CD14-positive monocyte (primary cell): ENCODE measurements around the gene SLFN12L. TPM values are rescaled to one million over a fixed set of nuclear protein-coding genes. Genes with fewer than 3 reads are reported as not detected.

Experiments
- DNase-seq, 3 donors: peaks; one replicate each; pipeline ENCODE4 v3.0.0-alpha.2; 2011 to 2022
- H2AFZ ChIP-seq: 2 replicates; pipeline ENCODE4 v1.6.0; 2012; ENCODE audit warnings: mild to moderate bottlenecking, low read depth, low read length, inconsistent platforms; ENCODE audit not compliant: insufficient read depth, poor library complexity, severe bottlenecking
- H3K27ac ChIP-seq, 2 donors: 1 replicate in 1 of 2; 2 replicates in 1 of 2; pipeline ENCODE4 v1.5.1; 2012 to 2013; ENCODE audit warnings: low read length in 2 of 2, control low read depth in 1 of 2, inconsistent platforms in 1 of 2, low read depth in 1 of 2, mild to moderate bottlenecking in 1 of 2
- H3K27me3 ChIP-seq, 2 donors: one replicate each; pipeline versions ENCODE4 v1.6.0 to v1.6.1; 2011 to 2013; ENCODE audit warnings: low read length in 2 of 2; ENCODE audit not compliant: control insufficient read depth in 2 of 2, insufficient read depth in 2 of 2
- H3K36me3 ChIP-seq, 2 donors: replicated peaks in 1 of 2; 1 replicate in 1 of 2; 2 replicates in 1 of 2; pipeline versions ENCODE4 v1.5.1 to v1.6.1; 2012 to 2013; ENCODE audit warnings: low read length in 2 of 2, control low read depth in 1 of 2, inconsistent platforms in 1 of 2, mild to moderate bottlenecking in 1 of 2; ENCODE audit not compliant: insufficient read depth in 2 of 2, control insufficient read depth in 1 of 2
- H3K4me1 ChIP-seq, 2 donors: 1 replicate in 1 of 2; 2 replicates in 1 of 2; pipeline versions ENCODE4 v1.5.1 to v1.6.1; 2012 to 2013; ENCODE audit warnings: low read length in 2 of 2, control low read depth in 1 of 2, inconsistent platforms in 1 of 2, mild to moderate bottlenecking in 1 of 2, moderate library complexity in 1 of 2; ENCODE audit not compliant: insufficient read depth in 2 of 2, control insufficient read depth in 1 of 2
- H3K4me2 ChIP-seq: replicated peaks from 2 replicates; pipeline ENCODE3; 2012; ENCODE audit warnings: low read length, moderate library complexity, mild to moderate bottlenecking; ENCODE audit not compliant: poor library complexity, severe bottlenecking; ENCODE audit errors: extremely low read depth
- H3K4me3 ChIP-seq, 3 experiments: fragments of 200-600 bp in 1 of 3; sonication (generic) in 1 of 3; replicated peaks in 1 of 3; 1 replicate in 2 of 3; 2 replicates in 1 of 3; pipeline ENCODE4 v1.5.1; 2011 to 2013; ENCODE audit warnings: low read length in 3 of 3, mild to moderate bottlenecking in 3 of 3, control low read depth in 2 of 3, low read depth in 2 of 3, inconsistent platforms in 1 of 3, moderate library complexity in 1 of 3
- H3K79me2 ChIP-seq: 2 replicates; pipeline ENCODE4 v1.6.0; 2012; ENCODE audit warnings: mild to moderate bottlenecking, control low read depth, inconsistent platforms, low read length, moderate library complexity; ENCODE audit not compliant: insufficient read depth
- H3K9ac ChIP-seq: 2 replicates; pipeline ENCODE4 v1.6.0; 2017; ENCODE audit warnings: low read length, mild to moderate bottlenecking; ENCODE audit not compliant: insufficient read depth, poor library complexity, severe bottlenecking
- H3K9me3 ChIP-seq, 2 donors: replicated peaks in 1 of 2; 1 replicate in 1 of 2; 2 replicates in 1 of 2; pipeline versions ENCODE4 v1.5.1 to v1.6.1; 2012 to 2013; ENCODE audit warnings: low read length in 2 of 2, control low read depth in 1 of 2; ENCODE audit not compliant: control insufficient read depth in 1 of 2, insufficient read depth in 1 of 2
- H4K20me1 ChIP-seq: 2 replicates; pipeline ENCODE4 v1.6.0; 2012; ENCODE audit warnings: mild to moderate bottlenecking, low read length, control low read depth, moderate library complexity; ENCODE audit not compliant: insufficient read depth
- H3K27ac Mint-ChIP-seq, 7 donors: one replicate each; pipeline ENCODE4 v1.8.0; 2020; ENCODE audit warnings: mild to moderate bottlenecking in 7 of 7, mixed read lengths in 7 of 7, moderate library complexity in 6 of 7, inconsistent platforms in 2 of 7
- H3K27me3 Mint-ChIP-seq, 3 donors: one replicate each; pipeline ENCODE4 v1.8.0; 2021 to 2022; ENCODE audit warnings: low read depth in 3 of 3, mild to moderate bottlenecking in 3 of 3, mixed read lengths in 3 of 3, moderate library complexity in 3 of 3, inconsistent platforms in 1 of 3
- H3K36me3 Mint-ChIP-seq, 2 donors: one replicate each; pipeline ENCODE4 v1.8.0; 2020; ENCODE audit warnings: mixed read lengths in 2 of 2, inconsistent platforms in 1 of 2, mild to moderate bottlenecking in 1 of 2
- H3K4me1 Mint-ChIP-seq: one replicate; pipeline ENCODE4 v1.8.0; 2020; ENCODE audit warnings: mild to moderate bottlenecking, mixed read lengths
- H3K4me3 Mint-ChIP-seq, 2 donors: one replicate each; pipeline ENCODE4 v1.8.0; 2020; ENCODE audit warnings: mild to moderate bottlenecking in 2 of 2, mixed read lengths in 2 of 2, moderate library complexity in 1 of 2
- H3K9me3 Mint-ChIP-seq, 7 donors: one replicate each; pipeline ENCODE4 v1.8.0; 2020 to 2022; ENCODE audit warnings: mixed read lengths in 7 of 7, mild to moderate bottlenecking in 6 of 7, moderate library complexity in 6 of 7, inconsistent platforms in 2 of 7
- WGBS: methylation state at CpG from one replicate; pipeline ENCODE4 v1.1.5; 2013; ENCODE audit warnings: missing lambda C conversion rate; ENCODE audit not compliant: insufficient coverage; 5-methylcytosine and 5-hydroxymethylcytosine counted together
- intact Hi-C, 2 donors: fragments of 100-400 bp; cut with micrococcal nuclease; formaldehyde crosslinking; loops; one replicate each; pipeline versions ENCODE4 v1.15.0 to v1.15.1; 2023
- polyA plus RNA-seq, 3 donors: library from polyadenylated mRNA; depleted of rRNA in 1 of 3; unstranded in 2 of 3; stranded (reverse) in 1 of 3; fragments of 300-500 nt in 2 of 3; fragments of >200 nt in 1 of 3; fragmentation: Illumina TruSeq in 2 of 3; gene quantifications; 1 replicate in 2 of 3; 2 replicates in 1 of 3; pipeline ENCODE4 v1.2.3, GENCODE V29; 2012 to 2021
- TF ChIP-seq, protein P1 (sequence below): fragments of 200-600 bp; IDR thresholded peaks from one replicate; pipeline ENCODE4 v1.8.0; 2022; ENCODE audit warnings: antibody characterized with exemption, mild to moderate bottlenecking

Gene SLFN12L
- polyA plus RNA-seq, 3 donors, result 0.14 to 0.25 (median 0.24) TPM

DNA sequence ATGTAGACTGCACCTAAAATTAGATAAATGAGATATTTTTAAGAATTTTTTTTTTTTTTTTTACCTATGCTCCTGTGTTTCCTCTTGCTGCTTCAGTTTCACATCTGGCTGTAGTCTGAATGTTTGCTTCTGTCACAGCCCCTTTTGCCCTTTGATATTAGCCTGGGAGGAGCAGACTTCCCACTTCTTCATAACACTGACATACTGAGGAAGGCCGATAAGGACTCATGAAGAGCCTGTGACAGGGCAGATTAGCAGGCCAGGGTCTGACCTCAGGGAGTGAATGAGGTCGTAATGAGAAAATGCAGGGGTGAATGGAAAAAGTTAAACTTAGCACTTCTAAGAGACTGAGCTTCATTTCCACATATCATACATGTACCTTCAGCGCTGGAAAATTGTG lies 23.2 kb upstream of the SLFN12L start, which contains the start of gene SLFN14:
SLFN14 (minus strand) TSS at position 117 of the 400 bp plus-strand sequence. CDS start 2,757 bp downstream, outside the sequence.
- intact Hi-C loops, result no loop called here
- H3K27ac Mint-ChIP-seq, result no peak within 1 kb of the TSS

GRCh38 chr17:35559495-35560210 lies 22.2 kb upstream of the SLFN12L start:
- no peak overlapping the region for H3K4me3 Mint-ChIP-seq
- H3K27me3 Mint-ChIP-seq, result peaks cover 1 to 5% (median 5%) of the 10 kb centered on the region in 3 donors
- no peak overlapping the region for H3K4me3 ChIP-seq
- H3K9me3 Mint-ChIP-seq, result no peaks in the 10 kb centered on the region
- no peaks in the 10 kb centered on the region for H3K36me3 Mint-ChIP-seq
- H3K9ac ChIP-seq, result no peak overlapping the region
- no peak for DNase-seq
- WGBS, result no CpG with 5 or more reads among the region's 2 CpGs
- H3K9me3 ChIP-seq, result no peaks in the 10 kb centered on the region
- no peaks in the 10 kb centered on the region for H3K27me3 ChIP-seq
- intact Hi-C loops, result no loop called here
- H3K27ac Mint-ChIP-seq, result no peak overlapping the region
- H3K4me1 Mint-ChIP-seq, result peaks cover 9% of the 10 kb centered on the region
- TF ChIP-seq, protein P1, sequence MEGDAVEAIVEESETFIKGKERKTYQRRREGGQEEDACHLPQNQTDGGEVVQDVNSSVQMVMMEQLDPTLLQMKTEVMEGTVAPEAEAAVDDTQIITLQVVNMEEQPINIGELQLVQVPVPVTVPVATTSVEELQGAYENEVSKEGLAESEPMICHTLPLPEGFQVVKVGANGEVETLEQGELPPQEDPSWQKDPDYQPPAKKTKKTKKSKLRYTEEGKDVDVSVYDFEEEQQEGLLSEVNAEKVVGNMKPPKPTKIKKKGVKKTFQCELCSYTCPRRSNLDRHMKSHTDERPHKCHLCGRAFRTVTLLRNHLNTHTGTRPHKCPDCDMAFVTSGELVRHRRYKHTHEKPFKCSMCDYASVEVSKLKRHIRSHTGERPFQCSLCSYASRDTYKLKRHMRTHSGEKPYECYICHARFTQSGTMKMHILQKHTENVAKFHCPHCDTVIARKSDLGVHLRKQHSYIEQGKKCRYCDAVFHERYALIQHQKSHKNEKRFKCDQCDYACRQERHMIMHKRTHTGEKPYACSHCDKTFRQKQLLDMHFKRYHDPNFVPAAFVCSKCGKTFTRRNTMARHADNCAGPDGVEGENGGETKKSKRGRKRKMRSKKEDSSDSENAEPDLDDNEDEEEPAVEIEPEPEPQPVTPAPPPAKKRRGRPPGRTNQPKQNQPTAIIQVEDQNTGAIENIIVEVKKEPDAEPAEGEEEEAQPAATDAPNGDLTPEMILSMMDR, result no peak
- no peak overlapping the region for H3K4me2 ChIP-seq
- H4K20me1 ChIP-seq, result no peaks in the 10 kb centered on the region
- H3K4me1 ChIP-seq, result no peaks in the 10 kb centered on the region
- H3K79me2 ChIP-seq, result no peaks in the 10 kb centered on the region
- no peaks in the 10 kb centered on the region for H3K36me3 ChIP-seq
- H2AFZ ChIP-seq, result no peak overlapping the region
- no peak overlapping the region for H3K27ac ChIP-seq

More for the DNA sequence above, 23.2 kb upstream of the SLFN12L start, which contains the start of gene SLFN14:
- WGBS, result no CpG with 5 or more reads among the region's 3 CpGs
- Histone ChIP-seq H3K9me3 (no peaks in the 10 kb centered on the region), H4K20me1 (no peaks in the 10 kb centered on the region), H3K27ac (no peak within 1 kb of the TSS), H3K4me1 (no peaks in the 10 kb centered on the region), H2AFZ (no peak within 1 kb of the TSS), H3K9ac (no peak within 1 kb of the TSS), H3K27me3 (no peaks in the 10 kb centered on the region), H3K4me3 (no peak within 1 kb of the TSS), H3K4me2 (no peak within 1 kb of the TSS), H3K79me2 (no peaks in the 10 kb centered on the region), H3K36me3 (no peaks in the 10 kb centered on the region)
- Mint-ChIP-seq H3K27me3 (peaks cover 1 to 6% (median 5%) of the 10 kb centered on the region in 3 donors), H3K4me1 (peaks cover 9% of the 10 kb centered on the region), H3K36me3 (no peaks in the 10 kb centered on the region), H3K4me3 (no peak within 1 kb of the TSS), H3K9me3 (no peaks in the 10 kb centered on the region)
- DNase-seq, result no peak
- TF ChIP-seq, protein P1, result no peak
